IPS-11a (cell line): ENCODE data around the gene EPHB2.

Experiments used
- H3K4me3 ChIP-seq: one replicate; pipeline ENCODE4 v1.5.1; 2013; ENCODE audit warnings: low read depth, low read length, control low read depth

The EPHB2 gene

GRCh38 chr1:22816067-22816775 lies 105.6 kb downstream of the EPHB2 start:
- H3K4me3 ChIP-seq = no peak overlapping the region

- H3K4me3 ChIP-seq = no peak overlapping the region
These were observed 106.2 kb downstream of the EPHB2 start for GRCh38 chr1:22816803-22817202.

GRCh38 chr1:22817462-22817861 lies 106.8 kb downstream of the EPHB2 start:
- no peak overlapping the region for H3K4me3 ChIP-seq

GRCh38 chr1:22818061-22818770 lies 107.6 kb downstream of the EPHB2 start:
- no peak overlapping the region for H3K4me3 ChIP-seq

GRCh38 chr1:22819361-22819760 lies 108.7 kb downstream of the EPHB2 start:
- H3K4me3 ChIP-seq = no peak overlapping the region

GRCh38 chr1:22821027-22821426 lies 110.4 kb downstream of the EPHB2 start:
- H3K4me3 ChIP-seq = no peak overlapping the region

- no peak overlapping the region for H3K4me3 ChIP-seq
These were observed 111.7 kb downstream of the EPHB2 start for GRCh38 chr1:22822371-22822770.

- no peak overlapping the region for H3K4me3 ChIP-seq
These were observed 113.8 kb downstream of the EPHB2 start for GRCh38 chr1:22824466-22824865.

GRCh38 chr1:22824975-22825374 lies 114.3 kb downstream of the EPHB2 start:
- H3K4me3 ChIP-seq = no peak overlapping the region

GRCh38 chr1:22825486-22826189 lies 115.0 kb downstream of the EPHB2 start:
- H3K4me3 ChIP-seq = no peak overlapping the region

- H3K4me3 ChIP-seq = no peak overlapping the region
These were observed 116.3 kb downstream of the EPHB2 start for GRCh38 chr1:22826604-22827580.

- no peak overlapping the region for H3K4me3 ChIP-seq
These were observed 117.2 kb downstream of the EPHB2 start for GRCh38 chr1:22827666-22828483.

- H3K4me3 ChIP-seq = no peak overlapping the region
These were observed 118.1 kb downstream of the EPHB2 start for GRCh38 chr1:22828484-22829308.

GRCh38 chr1:22829309-22829989 lies 118.8 kb downstream of the EPHB2 start:
- no peak overlapping the region for H3K4me3 ChIP-seq

GRCh38 chr1:22830041-22830566 lies 119.5 kb downstream of the EPHB2 start:
- no peak overlapping the region for H3K4me3 ChIP-seq

- H3K4me3 ChIP-seq = no peak overlapping the region
These were observed 120.2 kb downstream of the EPHB2 start for GRCh38 chr1:22830757-22831340.

GRCh38 chr1:22831729-22832413 lies 121.2 kb downstream of the EPHB2 start:
- no peak overlapping the region for H3K4me3 ChIP-seq
